Epithelial cell of proximal tubule (primary cell): Measurements from ENCODE around the gene ARMC5. TPM values are rescaled to one million over a fixed set of nuclear protein-coding genes. Genes with fewer than 3 reads are reported as not detected.

Source experiments
- DNase-seq: peaks from one replicate; pipeline ENCODE4 v3.0.0-alpha.2; 2011; ENCODE audit warnings: low read depth
- H3K4me3 ChIP-seq: 2 replicates; pipeline ENCODE4 v1.5.1; 2011; ENCODE audit warnings: low read depth, mild to moderate bottlenecking, low read length
- CTCF ChIP-seq: conservative IDR thresholded peaks from 2 replicates; pipeline ENCODE4 v1.5.1; 2012; ENCODE audit warnings: low read depth, mild to moderate bottlenecking, low read length
- total RNA-seq: library from RNA; depleted of rRNA; stranded (reverse); fragments of >200 nt; gene quantifications from 2 replicates; pipeline ENCODE4 v1.2.3, GENCODE V29; 2015

The ARMC5 gene
- total RNA-seq, 1 donor from 2014 or later: 10.3 TPM

GRCh38 chr16:31474773-31475738 lies 15.8 kb downstream of the ARMC5 start:
- no peak for TF ChIP-seq CTCF
- DNase-seq: no peak
- H3K4me3 ChIP-seq: no peak overlapping the region

- TF ChIP-seq CTCF: no peak
- no peak for DNase-seq
- no peak overlapping the region for H3K4me3 ChIP-seq
Observed at GRCh38 chr16:31475946-31476302, 16.6 kb downstream of the ARMC5 start.

GRCh38 chr16:31476303-31477219 lies 17.3 kb downstream of the ARMC5 start:
- H3K4me3 ChIP-seq: peak overlapping the region; percentile 40
- no peak for TF ChIP-seq CTCF
- DNase-seq: no peak

GRCh38 chr16:31477220-31478216 lies 18.2 kb downstream of the ARMC5 start:
- no peak for TF ChIP-seq CTCF
- peak overlapping the region; percentile 15 for H3K4me3 ChIP-seq
- DNase-seq: no peak

- no peak overlapping the region for H3K4me3 ChIP-seq
- no peak for TF ChIP-seq CTCF
- no peak for DNase-seq
Observed at GRCh38 chr16:31478956-31479355, 19.7 kb downstream of the ARMC5 start.

GRCh38 chr16:31479751-31480150 lies 20.4 kb downstream of the ARMC5 start:
- no peak for DNase-seq
- no peak overlapping the region for H3K4me3 ChIP-seq
- TF ChIP-seq CTCF: no peak
